ENCODE measurements around the gene SFTA2.
"Not testable (repeated sequence)": the region's sequence is repeated elsewhere in the genome, so short reads cannot be mapped to it uniquely, and the experiment has no call there.

Gene SFTA2

DNA sequence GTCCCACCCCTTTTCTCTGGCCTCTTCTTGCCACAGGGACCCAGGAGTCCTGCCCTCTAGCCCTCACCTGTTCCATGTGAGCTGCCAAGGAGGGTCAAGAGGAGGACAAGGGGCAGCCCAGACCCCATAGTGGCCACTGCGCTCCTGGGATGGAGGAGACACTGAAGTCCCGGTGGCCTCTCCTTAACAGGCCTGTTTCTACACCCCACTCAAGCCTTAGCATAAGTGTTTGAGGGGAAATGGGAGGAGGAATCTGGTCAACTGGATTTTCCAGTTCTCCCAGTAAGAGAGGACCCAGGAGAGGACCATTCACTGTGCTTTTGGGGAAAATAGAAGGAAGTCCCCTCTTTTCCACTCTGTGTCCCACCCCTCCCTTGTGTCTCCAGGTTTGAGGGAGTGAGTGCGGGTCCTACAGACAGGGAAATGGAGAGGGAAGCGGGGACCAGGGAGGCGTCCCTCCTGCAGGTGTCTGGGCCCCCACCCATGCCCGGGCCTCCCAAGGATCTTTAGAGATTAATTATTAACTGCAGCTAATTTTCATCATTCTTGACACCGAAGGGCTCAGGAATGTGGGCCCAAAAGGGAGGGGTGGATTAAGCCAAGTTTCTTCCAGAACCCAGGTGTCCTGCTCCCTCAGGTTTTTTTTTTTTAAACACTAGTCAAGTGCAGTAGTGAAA lies at the start of gene SFTA2:
SFTA2 (minus strand) TSS at position 202 of the 677 bp plus-strand sequence; CDS start at position 128, 74 bp downstream.
- Histone ChIP-seq H3K4me1 (ENCODE audit: insufficient read depth, low read length) (no peaks in the 10 kb centered on the region), H3K36me3 (ENCODE audit: insufficient read depth, low read length) (peaks cover 5% of the 10 kb centered on the region), H3K4me3 (ENCODE audit: low read length) (no peak within 1 kb of the TSS), H3K9me3 (ENCODE audit: low read length) (peaks cover 7% of the 10 kb centered on the region), H3K27me3 (ENCODE audit: insufficient read depth, low read length) (peaks cover 10% of the 10 kb centered on the region), H2AFZ (ENCODE audit: low read depth, low read length) (no peak within 1 kb of the TSS)

DNA sequence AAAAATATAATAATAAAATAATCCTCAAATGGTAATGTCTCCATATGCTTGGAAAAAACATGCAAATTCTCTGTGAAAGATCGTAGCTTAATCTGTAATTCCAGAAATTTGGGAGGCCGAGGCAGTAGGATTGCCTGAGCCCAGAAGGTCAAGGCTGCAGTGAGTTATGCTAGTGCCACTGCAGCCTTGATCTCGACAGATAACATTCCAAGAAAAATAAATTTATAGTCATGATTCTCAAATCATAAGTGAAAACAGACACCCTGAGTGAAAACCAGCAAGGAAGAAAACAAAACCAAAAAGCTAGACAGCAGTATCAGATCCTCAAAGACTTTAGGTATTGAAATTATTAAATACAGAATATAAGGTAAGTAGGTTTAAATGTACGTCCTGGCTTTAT lies 47.7 kb upstream of the SFTA2 start:
- Histone ChIP-seq H3K4me1 (ENCODE audit: insufficient read depth, low read length) (no peaks in the 10 kb centered on the region), H3K4me3 (ENCODE audit: low read length) (no peak overlapping the region), H2AFZ (ENCODE audit: low read depth, low read length) (no peak overlapping the region), H3K9me3 (ENCODE audit: low read length) (no peaks in the 10 kb centered on the region), H3K27me3 (ENCODE audit: insufficient read depth, low read length) (peaks cover 6% of the 10 kb centered on the region), H3K36me3 (ENCODE audit: insufficient read depth, low read length) (no peaks in the 10 kb centered on the region)

DNA sequence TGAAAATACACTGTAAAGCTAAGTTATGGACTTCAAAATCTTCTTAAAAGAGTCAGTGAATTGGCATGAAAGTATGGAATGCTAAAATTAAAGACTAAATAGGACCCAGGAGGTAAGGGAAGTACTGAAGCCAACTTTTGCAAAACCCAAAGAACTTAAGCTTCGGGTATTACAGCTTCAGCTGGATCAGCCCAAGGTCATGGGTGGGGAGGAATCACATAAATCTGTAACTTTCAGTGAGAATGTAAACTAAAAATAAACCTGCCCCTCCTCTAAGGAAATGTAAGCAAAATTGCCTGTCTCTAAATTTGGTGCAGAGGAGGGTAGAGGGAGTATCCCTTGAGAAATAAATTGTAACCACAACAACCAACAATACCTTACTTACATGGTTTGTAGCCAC lies 47.2 kb upstream of the SFTA2 start:
- H3K9me3 ChIP-seq (ENCODE audit: low read length) = no peaks in the 10 kb centered on the region
- no peak overlapping the region for H3K4me3 ChIP-seq (ENCODE audit: low read length)
- H2AFZ ChIP-seq (ENCODE audit: low read depth, low read length) = no peak overlapping the region
- peaks cover 6% of the 10 kb centered on the region for H3K27me3 ChIP-seq (ENCODE audit: insufficient read depth, low read length)
- H3K4me1 ChIP-seq (ENCODE audit: insufficient read depth, low read length) = no peaks in the 10 kb centered on the region
- no peaks in the 10 kb centered on the region for H3K36me3 ChIP-seq (ENCODE audit: insufficient read depth, low read length)

DNA sequence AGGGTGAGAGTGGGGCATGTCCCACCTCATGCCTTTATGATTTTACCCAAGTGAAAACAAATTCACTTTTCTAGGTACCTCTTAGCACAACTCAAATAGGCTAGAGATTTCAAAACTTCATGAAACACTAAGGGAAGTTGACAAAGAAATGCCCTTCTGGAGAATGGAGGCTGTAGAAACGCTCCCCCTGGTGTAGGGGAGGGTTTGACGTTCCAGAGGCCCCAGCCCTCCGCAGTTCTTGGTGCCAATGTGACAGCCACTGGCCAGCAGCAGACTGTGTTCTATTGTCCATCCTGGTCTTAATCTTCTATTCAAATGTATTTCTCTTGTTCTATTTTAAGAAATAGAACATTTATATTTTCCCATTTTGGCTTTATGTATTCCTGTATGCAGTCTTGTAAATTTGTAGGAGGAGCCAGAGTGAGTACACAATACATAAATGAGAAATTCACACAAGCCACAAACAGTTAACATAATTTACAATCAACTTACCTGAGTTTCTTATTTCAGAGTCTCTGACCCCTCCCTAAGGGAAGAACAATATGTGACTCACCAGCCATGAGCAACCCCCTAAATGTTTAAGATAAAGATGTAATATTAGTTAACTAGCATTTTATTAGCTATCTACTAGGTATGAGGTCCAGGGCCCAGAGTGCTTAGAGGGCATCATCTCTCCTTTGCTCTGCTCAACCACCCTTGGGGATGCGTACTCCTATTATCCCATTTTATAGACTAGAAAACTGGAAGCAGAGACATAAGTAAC lies 42.7 kb upstream of the SFTA2 start:
- Histone ChIP-seq H3K27me3 (ENCODE audit: insufficient read depth, low read length) (peaks cover 11% of the 10 kb centered on the region), H3K4me1 (ENCODE audit: insufficient read depth, low read length) (peaks cover 3% of the 10 kb centered on the region), H3K9me3 (ENCODE audit: low read length) (no peaks in the 10 kb centered on the region), H3K4me3 (ENCODE audit: low read length) (no peak overlapping the region), H2AFZ (ENCODE audit: low read depth, low read length) (no peak overlapping the region), H3K36me3 (ENCODE audit: insufficient read depth, low read length) (no peaks in the 10 kb centered on the region)

DNA sequence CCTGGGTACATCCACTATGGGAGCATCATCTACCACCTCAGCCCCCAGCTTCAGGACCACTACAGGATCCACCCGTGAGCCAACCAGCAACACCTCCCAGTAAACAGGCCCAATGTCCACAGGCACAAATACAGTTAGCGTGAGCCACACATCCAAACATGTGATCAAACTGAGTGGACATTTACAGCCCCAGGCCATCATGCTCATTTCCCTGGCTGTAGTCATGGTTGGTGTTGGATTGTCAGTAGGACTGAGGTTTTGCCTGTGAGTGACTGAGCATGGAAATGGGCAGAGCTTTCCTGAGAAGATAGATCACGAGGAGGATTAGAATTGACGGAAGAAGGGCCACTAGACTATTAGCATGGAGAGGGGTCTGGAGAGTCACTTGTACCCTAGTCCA lies 40.8 kb upstream of the SFTA2 start:
- Histone ChIP-seq H3K9me3 (ENCODE audit: low read length) (no peaks in the 10 kb centered on the region), H3K4me3 (ENCODE audit: low read length) (no peak overlapping the region), H3K4me1 (ENCODE audit: insufficient read depth, low read length) (peaks cover 3% of the 10 kb centered on the region), H3K27me3 (ENCODE audit: insufficient read depth, low read length) (peaks cover 5% of the 10 kb centered on the region), H2AFZ (ENCODE audit: low read depth, low read length) (no peak overlapping the region), H3K36me3 (ENCODE audit: insufficient read depth, low read length) (no peaks in the 10 kb centered on the region)

DNA sequence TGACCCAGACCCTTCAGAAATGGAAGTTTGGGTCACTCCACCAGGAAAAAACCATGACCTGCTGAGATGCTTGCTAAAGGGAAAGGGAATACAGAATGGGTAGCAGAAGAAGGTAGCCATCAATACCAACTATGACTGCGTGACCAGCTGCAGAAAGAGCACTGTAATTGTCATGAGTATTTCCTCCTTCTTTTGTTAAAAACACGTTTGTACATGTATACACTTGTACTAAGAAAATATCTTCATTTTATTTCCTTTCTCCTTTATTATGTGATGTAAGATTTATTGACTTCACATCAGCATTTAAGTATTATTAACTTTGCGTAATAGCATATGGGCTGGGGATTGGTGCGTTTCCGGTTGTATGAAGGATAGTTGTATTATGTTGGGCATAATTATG lies 39.0 kb upstream of the SFTA2 start:
- H3K36me3 ChIP-seq (ENCODE audit: insufficient read depth, low read length) = no peaks in the 10 kb centered on the region
- peaks cover 3% of the 10 kb centered on the region for H3K4me1 ChIP-seq (ENCODE audit: insufficient read depth, low read length)
- no peak overlapping the region for H2AFZ ChIP-seq (ENCODE audit: low read depth, low read length)
- no peak overlapping the region for H3K4me3 ChIP-seq (ENCODE audit: low read length)
- H3K9me3 ChIP-seq (ENCODE audit: low read length) = no peaks in the 10 kb centered on the region
- H3K27me3 ChIP-seq (ENCODE audit: insufficient read depth, low read length) = peaks cover 5% of the 10 kb centered on the region

DNA sequence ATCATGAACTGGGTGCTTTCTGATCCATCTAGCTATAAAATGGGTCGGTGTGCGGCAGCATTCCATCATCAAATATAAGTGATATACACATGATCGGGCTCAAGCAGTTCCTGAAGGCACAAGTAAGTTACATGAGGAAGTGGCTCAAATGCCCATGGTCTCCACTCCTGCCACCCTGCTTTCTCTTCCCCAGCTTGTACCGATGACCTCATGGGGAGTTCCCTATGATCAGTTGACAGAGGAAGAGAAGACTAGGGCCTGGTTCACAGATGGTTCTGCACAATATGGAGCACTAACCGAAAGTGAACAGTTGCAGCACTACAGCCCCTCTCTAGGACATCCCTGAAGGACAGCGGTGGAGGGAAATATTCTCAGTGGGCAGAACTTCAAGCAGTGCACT lies 37.2 kb upstream of the SFTA2 start:
- not testable (repeated sequence) for H3K36me3 ChIP-seq (ENCODE audit: insufficient read depth, low read length); H3K4me3 ChIP-seq (ENCODE audit: low read length); H2AFZ ChIP-seq (ENCODE audit: low read depth, low read length); H3K27me3 ChIP-seq (ENCODE audit: insufficient read depth, low read length); H3K4me1 ChIP-seq (ENCODE audit: insufficient read depth, low read length); H3K9me3 ChIP-seq (ENCODE audit: low read length)

DNA sequence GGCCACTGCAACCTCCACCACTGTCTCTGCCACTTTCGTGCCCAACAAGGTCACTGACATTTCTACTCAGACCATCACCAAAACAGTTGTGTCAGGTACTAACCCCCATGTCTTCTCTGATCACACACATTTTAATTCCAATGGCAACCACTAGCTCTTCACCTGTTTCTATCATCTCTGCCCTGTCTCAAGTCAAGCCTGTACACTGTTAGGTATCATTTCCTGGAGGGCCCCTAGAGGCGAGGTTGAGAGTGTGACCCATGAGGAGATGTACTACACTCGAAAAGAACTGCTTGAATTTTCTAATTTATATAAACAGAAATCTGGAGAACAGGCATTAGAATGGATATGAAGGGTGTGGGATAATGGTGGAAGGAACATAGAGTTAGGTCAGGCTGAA lies 34.2 kb upstream of the SFTA2 start:
- no peaks in the 10 kb centered on the region for H3K36me3 ChIP-seq (ENCODE audit: insufficient read depth, low read length)
- no peak overlapping the region for H2AFZ ChIP-seq (ENCODE audit: low read depth, low read length)
- H3K27me3 ChIP-seq (ENCODE audit: insufficient read depth, low read length) = peaks cover 5% of the 10 kb centered on the region
- H3K4me3 ChIP-seq (ENCODE audit: low read length) = no peak overlapping the region
- H3K4me1 ChIP-seq (ENCODE audit: insufficient read depth, low read length) = no peaks in the 10 kb centered on the region
- H3K9me3 ChIP-seq (ENCODE audit: low read length) = no peaks in the 10 kb centered on the region

DNA sequence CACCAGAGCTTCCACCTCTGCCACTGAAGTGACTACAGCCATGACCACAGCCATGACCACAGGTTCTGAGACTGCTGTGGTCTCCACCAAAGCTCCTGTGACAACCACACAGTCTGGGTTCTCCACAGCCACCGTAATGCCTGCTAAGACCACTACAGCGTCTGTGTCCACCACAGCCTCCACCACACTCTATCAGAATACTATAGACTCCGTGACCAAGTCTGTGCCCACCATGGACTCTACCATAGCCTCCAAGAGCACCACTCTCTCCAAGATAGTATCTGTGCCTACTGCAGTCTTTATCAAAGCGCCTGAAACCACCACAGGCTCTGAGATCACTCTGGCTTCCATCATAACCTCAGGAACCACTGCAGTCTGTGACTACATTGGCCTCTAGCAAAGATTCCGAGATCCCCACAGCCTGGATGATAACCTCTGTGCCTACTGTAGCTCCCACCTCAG lies 33.2 kb upstream of the SFTA2 start:
- H3K27me3 ChIP-seq (ENCODE audit: insufficient read depth, low read length) = no peaks in the 10 kb centered on the region
- H2AFZ ChIP-seq (ENCODE audit: low read depth, low read length) = no peak overlapping the region
- no peaks in the 10 kb centered on the region for H3K9me3 ChIP-seq (ENCODE audit: low read length)
- no peaks in the 10 kb centered on the region for H3K36me3 ChIP-seq (ENCODE audit: insufficient read depth, low read length)
- H3K4me3 ChIP-seq (ENCODE audit: low read length) = no peak overlapping the region
- no peaks in the 10 kb centered on the region for H3K4me1 ChIP-seq (ENCODE audit: insufficient read depth, low read length)

DNA sequence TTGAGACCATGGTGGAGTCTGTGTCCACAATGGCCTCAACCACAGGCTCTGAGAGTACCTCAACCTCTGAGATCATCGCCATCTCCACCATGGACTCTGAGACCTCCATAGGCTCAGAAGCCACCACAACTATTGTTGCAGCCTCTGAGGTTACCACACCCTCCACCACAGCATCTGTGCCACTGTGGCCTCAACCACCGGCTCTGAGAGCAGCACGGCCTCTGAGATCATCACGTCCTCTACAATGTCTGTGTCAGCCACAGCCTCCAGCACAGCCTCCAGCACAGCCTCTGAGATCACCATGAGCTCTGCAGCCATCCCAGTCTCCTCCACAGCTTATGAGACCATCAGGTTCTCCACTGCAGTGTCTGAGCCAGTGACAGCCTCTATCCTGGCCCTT lies 32.1 kb upstream of the SFTA2 start:
- Histone ChIP-seq H3K4me1 (ENCODE audit: insufficient read depth, low read length) (no peaks in the 10 kb centered on the region), H3K4me3 (ENCODE audit: low read length) (no peak overlapping the region), H2AFZ (ENCODE audit: low read depth, low read length) (no peak overlapping the region), H3K36me3 (ENCODE audit: insufficient read depth, low read length) (no peaks in the 10 kb centered on the region), H3K27me3 (ENCODE audit: insufficient read depth, low read length) (no peaks in the 10 kb centered on the region), H3K9me3 (ENCODE audit: low read length) (no peaks in the 10 kb centered on the region)

DNA sequence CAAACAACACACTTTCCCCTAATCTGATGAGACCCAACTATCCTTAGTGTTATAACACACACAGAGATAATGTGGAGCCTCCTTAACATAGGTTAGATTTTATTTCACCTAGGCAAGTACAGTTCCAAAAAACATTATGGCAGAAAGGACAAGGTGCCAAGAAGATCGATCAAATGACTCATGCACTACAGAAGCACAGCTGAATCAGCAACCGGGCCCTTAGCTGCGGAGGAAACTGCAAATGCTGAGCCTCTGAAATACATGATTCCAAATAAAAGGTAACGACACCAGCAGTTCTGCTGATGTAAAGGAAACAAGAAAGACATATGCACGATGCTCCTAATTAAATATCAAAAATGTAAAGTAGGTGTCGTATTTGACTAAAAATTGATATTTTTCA lies 31.7 kb upstream of the SFTA2 start:
- Histone ChIP-seq H3K9me3 (ENCODE audit: low read length) (no peaks in the 10 kb centered on the region), H3K4me1 (ENCODE audit: insufficient read depth, low read length) (no peaks in the 10 kb centered on the region), H3K27me3 (ENCODE audit: insufficient read depth, low read length) (no peaks in the 10 kb centered on the region), H2AFZ (ENCODE audit: low read depth, low read length) (no peak overlapping the region), H3K4me3 (ENCODE audit: low read length) (no peak overlapping the region), H3K36me3 (ENCODE audit: insufficient read depth, low read length) (no peaks in the 10 kb centered on the region)

DNA sequence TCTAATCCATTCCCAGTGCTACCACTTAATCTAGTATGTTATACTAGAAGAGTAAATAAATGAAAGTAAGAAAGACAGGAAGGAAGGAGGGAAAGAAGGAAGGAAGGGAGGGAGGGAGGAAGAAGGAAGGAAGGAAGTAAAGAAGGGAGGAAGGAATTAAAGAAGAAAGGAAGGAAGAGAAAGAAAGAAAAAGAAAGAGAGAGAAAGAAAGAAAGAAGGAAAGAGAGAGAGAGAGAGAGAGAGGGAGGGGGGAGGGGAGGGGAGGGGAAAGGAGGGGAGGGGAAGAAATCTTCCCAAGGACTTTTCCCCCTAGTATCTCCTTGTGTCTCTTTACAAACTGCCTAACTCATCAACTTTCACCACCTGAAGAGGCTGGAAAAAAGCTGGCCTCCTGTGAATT lies 30.7 kb upstream of the SFTA2 start:
- no peak overlapping the region for H3K4me3 ChIP-seq (ENCODE audit: low read length)

DNA sequence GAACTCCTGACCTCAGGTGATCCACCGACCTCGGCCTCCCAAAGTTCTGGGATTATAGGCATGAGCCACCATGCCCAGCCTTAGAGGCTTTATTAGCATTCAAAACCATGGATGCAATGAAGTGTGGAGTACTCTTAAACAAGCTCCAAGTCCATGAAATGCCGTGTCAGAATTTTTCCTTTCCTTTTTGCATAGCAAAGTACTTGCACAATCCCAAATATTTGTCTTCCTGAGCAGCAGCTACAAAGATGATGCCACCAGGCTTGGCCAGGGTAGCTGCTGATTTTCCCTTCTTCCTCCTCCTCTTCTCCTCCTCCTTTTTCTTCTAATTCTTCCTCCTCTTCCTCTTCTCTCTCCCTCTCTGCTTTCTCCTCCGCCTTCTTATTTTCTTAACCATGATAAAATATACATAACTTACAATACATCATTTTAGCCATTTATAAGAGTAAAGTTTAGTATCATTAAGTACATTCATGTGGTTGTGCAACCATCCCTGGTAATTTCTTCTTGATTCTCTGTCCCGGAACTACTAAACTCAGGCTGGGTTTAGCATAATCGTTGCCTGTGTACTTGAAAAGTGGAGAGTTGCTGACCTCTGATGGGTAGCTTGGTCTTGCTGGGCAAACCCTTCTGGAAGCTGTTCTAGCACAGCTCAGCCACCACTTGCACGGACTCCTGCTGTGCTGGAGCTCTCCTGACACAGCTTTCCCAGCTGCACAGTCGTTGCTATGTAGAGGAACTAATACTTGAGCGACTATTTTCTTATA lies 29.1 kb upstream of the SFTA2 start:
- peaks cover 23% of the 10 kb centered on the region for H3K27me3 ChIP-seq (ENCODE audit: insufficient read depth, low read length)
- no peak overlapping the region for H3K4me3 ChIP-seq (ENCODE audit: low read length)
- H2AFZ ChIP-seq (ENCODE audit: low read depth, low read length) = no peak overlapping the region
- H3K4me1 ChIP-seq (ENCODE audit: insufficient read depth, low read length) = no peaks in the 10 kb centered on the region
- no peaks in the 10 kb centered on the region for H3K9me3 ChIP-seq (ENCODE audit: low read length)
- H3K36me3 ChIP-seq (ENCODE audit: insufficient read depth, low read length) = no peaks in the 10 kb centered on the region

More for the DNA sequence above, 30.7 kb upstream of the SFTA2 start:
- Histone ChIP-seq H3K4me1 (ENCODE audit: insufficient read depth, low read length) (no peaks in the 10 kb centered on the region), H2AFZ (ENCODE audit: low read depth, low read length) (no peak overlapping the region), H3K27me3 (ENCODE audit: insufficient read depth, low read length) (peaks cover 7% of the 10 kb centered on the region), H3K36me3 (ENCODE audit: insufficient read depth, low read length) (no peaks in the 10 kb centered on the region), H3K9me3 (ENCODE audit: low read length) (no peaks in the 10 kb centered on the region)

All from neuron (in vitro differentiated cells).